ENCODE results near the gene TRAF7.
"Not testable (repeated sequence)": the region's sequence is repeated elsewhere in the genome, so short reads cannot be mapped to it uniquely, and the experiment has no call there.

GRCh38 chr16:2121325-2121724 is 34.3 kb upstream of the TRAF7 start:
- TF ChIP-seq, protein P1, sequence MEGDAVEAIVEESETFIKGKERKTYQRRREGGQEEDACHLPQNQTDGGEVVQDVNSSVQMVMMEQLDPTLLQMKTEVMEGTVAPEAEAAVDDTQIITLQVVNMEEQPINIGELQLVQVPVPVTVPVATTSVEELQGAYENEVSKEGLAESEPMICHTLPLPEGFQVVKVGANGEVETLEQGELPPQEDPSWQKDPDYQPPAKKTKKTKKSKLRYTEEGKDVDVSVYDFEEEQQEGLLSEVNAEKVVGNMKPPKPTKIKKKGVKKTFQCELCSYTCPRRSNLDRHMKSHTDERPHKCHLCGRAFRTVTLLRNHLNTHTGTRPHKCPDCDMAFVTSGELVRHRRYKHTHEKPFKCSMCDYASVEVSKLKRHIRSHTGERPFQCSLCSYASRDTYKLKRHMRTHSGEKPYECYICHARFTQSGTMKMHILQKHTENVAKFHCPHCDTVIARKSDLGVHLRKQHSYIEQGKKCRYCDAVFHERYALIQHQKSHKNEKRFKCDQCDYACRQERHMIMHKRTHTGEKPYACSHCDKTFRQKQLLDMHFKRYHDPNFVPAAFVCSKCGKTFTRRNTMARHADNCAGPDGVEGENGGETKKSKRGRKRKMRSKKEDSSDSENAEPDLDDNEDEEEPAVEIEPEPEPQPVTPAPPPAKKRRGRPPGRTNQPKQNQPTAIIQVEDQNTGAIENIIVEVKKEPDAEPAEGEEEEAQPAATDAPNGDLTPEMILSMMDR (conservative IDR thresholded peaks at IDR 0.05; ENCODE audit: low read length), result peak; percentile 61
- TF ChIP-seq EZH2phosphoT487 (IDR thresholded peaks at IDR 0.05; ENCODE audit: borderline replicate concordance, low read depth, low read length), result not testable (repeated sequence)
